GM12891 (cell line): ENCODE results near the gene BUD13.
"Not testable (repeated sequence)": the region's sequence is repeated elsewhere in the genome, so short reads cannot be mapped to it uniquely, and the experiment has no call there.

Source experiments
- DNase-seq: peaks from one replicate; pipeline ENCODE4 v3.0.0; 2011; ENCODE audit warnings: low spot score; ENCODE audit not compliant: insufficient read length
- FAIRE-seq: peaks from 2 replicates; lab custom pipeline; 2011; peaks lifted over from hg19 to GRCh38; lab: Jason Lieb, UNC
- PAX5 ChIP-seq: IDR thresholded peaks from 2 replicates; pipeline ENCODE4 v1.6.1; 2011; ENCODE audit warnings: low read length, moderate library complexity, mild to moderate bottlenecking; ENCODE audit not compliant: insufficient read depth, severe bottlenecking
- POLR2A ChIP-seq: IDR thresholded peaks from 2 replicates; pipeline ENCODE4 v1.6.1; 2011; ENCODE audit warnings: low read depth, low read length, control low read depth
- POLR2AphosphoS5 ChIP-seq: IDR thresholded peaks from 2 replicates; pipeline ENCODE4 v1.6.1; 2011; ENCODE audit warnings: low read depth, low read length, control low read depth
- POU2F2 ChIP-seq: IDR thresholded peaks from 2 replicates; pipeline ENCODE4 v1.6.1; 2011; ENCODE audit warnings: low read depth, mild to moderate bottlenecking, control low read depth, low read length, moderate library complexity
- SPI1 ChIP-seq: IDR thresholded peaks from 2 replicates; pipeline ENCODE4 v1.6.1; 2011; ENCODE audit warnings: low read depth, low read length, control low read depth
- TAF1 ChIP-seq: IDR thresholded peaks from 2 replicates; pipeline ENCODE4 v1.6.1; 2011; ENCODE audit warnings: low read depth, low read length, control low read depth

BUD13 gene

DNA sequence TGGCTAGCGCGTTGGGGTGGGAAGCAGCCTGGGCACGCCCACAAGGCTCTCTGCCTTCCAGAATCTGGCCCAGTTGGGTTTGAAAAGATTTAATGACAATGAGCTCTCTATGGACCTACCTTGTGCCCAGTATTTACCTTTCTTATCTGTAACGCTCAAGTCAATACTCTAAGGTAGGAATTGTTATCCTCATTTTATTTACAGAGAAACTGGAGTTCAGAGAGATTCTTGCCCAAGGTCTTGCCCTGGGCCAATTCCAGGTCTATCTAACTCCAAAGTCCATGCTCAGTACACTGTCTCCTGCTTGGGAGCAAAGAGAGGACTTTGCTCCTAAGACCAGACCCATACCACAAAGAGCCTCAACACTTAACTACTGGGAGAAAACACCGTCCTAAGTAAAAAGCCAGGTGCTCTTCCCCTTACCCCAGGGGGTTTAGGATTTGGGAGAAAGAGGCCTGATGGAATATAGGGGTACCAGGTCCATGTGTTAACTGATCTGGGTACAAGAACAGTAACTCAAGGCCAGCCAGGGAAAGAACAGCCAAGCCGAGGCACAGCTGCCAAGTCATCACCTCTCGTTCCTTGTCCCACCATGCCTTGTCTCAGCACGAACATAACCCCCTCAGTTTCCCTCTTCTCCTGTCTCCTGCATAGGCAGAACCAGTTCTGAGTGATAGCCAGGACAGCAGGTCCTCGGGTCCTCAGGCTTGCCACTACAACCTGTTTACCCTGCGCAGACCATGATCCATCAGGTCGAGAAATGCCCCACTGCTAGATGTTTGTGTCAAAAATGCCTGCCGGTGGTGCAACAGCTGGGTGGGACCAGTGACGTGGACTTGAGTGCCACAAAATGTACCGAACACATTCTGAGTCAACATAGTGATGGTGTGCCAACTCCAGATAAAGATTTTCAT lies 35.7 kb upstream of the BUD13 start:
- FAIRE-seq = no peak
- TF ChIP-seq SPI1 = no peak
- TF ChIP-seq POLR2AphosphoS5 = no peak
- TF ChIP-seq POU2F2 = no peak
- no peak for TF ChIP-seq TAF1
- TF ChIP-seq POLR2A = no peak
- TF ChIP-seq PAX5 = no peak
- no peak for DNase-seq

DNA sequence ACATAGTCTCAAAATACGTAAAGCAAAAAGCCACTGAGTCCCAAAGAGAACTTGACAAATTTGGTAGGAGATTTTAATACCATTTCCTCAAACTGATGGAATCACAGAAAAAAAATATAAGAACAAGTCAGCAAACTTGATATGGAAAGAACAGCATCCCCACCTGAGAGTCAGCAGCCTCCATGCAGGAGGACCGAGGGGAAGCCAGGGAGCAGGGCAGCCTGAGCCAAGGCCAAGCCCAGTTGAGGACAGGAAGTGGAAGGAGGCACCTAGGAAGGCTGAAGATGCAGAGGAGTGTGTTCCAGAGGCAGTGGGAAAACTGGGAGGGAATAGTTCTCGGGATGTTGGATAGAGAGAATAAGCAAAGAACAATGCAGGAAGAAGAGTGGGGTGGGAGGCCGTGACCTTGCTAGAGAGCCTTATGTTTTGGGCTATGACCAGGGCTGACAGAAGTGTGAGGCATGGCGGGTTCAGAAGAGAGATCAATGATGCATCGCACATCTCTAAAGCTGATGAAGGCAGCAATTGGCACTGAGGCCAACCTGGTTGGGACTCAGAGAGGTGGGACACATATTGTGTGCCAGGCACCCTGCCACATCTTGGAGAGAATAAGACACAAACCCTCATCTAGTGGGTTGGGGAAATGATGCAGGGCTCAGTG lies 34.9 kb upstream of the BUD13 start:
- DNase-seq (no peak), FAIRE-seq (no peak)
- no peak for TF ChIP-seq POLR2AphosphoS5
- TF ChIP-seq POLR2A = no peak
- TF ChIP-seq SPI1 = no peak
- TF ChIP-seq TAF1 = no peak
- no peak for TF ChIP-seq POU2F2
- TF ChIP-seq PAX5 = no peak

DNA sequence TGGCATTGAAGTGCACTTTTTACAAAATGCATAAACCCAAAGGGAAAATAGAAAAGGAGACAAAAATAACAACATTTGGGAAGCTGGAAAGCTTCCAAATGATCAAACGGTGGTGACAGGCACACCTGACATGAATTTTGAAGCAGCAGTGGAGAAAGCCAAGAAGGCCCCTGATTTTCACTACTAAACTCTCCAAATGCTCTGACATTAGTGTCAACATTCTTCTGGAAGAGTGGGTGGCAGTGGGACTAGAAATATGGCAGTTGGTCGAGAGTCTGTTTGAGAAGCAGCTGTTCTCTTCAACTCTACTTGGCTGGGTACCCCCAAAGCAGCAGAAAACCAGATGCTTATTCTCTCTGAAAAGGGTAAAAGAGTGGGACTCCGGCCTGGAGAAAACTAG lies 31.2 kb upstream of the BUD13 start:
- no peak for FAIRE-seq
- no peak for DNase-seq
- TF ChIP-seq POLR2A (no peak), POLR2AphosphoS5 (no peak), SPI1 (no peak), PAX5 (no peak), TAF1 (no peak), POU2F2 (no peak)

DNA sequence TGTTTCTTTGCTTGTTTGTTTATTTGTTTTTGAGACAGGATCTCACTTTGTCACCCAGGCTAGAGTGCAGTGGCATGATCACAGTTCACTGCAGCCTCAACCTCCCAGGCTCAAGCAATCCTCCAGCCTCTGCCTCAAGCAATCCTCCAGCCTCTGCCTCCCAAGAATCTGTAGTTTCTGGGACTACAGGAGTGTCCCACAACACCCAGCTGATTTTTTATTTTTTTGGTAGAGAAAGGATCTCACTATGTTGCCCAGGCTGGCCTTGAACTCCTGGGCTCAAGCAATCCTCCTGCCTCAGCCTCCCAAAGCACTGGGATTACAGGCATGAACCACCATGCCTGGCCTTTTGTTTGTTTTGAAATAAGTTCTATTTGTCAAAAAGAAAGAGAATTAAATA lies 28.9 kb upstream of the BUD13 start:
- not testable (repeated sequence) for DNase-seq, FAIRE-seq

GRCh38 chr11:116800610-116801009 lies 27.8 kb upstream of the BUD13 start:
- FAIRE-seq (no peak), DNase-seq (no peak)
- no peak for TF ChIP-seq SPI1
- TF ChIP-seq PAX5 = no peak
- TF ChIP-seq POLR2A = no peak
- TF ChIP-seq POLR2AphosphoS5 = no peak
- no peak for TF ChIP-seq POU2F2
- TF ChIP-seq TAF1 = no peak

DNA sequence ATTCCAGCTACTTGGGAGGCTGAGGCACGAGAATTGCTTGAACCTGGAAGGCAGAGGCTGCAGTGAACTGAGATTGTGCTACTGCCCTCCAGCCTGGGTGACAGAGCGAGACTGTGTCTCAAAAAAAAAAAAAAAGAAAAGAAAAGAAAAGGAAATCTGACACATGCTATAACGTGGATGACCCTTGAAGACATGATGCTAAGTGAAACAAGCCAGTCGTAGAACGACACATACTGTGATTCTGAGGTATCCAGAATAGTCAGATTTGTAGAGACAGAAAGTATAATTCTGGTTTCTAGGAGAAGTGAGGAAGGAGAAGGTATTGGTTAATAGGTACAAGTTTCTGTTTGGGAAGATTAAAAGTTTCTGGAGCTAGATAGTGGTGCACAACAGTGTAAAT lies 25.6 kb upstream of the BUD13 start:
- FAIRE-seq (no peak), DNase-seq (no peak)
- TF ChIP-seq TAF1 (no peak), PAX5 (no peak), POU2F2 (no peak), POLR2AphosphoS5 (no peak), POLR2A (no peak), SPI1 (no peak)

DNA sequence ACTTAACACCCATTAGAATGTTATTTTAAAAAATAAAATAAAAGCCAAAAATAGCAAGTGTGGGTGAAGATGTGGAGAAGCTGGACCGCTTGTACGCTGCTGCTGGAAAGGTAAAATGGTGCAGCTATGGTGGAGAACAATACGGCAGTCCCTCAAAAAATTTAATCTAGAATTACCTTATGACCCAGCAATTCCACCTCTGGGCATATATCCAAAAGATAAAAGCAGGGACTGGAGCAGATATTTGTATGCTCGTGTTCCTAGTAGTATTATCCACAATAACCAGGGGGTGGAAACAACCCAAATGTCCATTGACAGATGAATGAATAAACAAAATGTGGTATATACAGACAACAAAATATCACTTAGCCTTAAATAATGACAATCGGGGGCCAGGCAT lies 25.0 kb upstream of the BUD13 start:
- no peak for FAIRE-seq
- TF ChIP-seq POU2F2 (no peak), POLR2AphosphoS5 (no peak), PAX5 (no peak), SPI1 (no peak), POLR2A (no peak), TAF1 (no peak)

GRCh38 chr11:116796548-116796947 lies 23.8 kb upstream of the BUD13 start:
- no peak for TF ChIP-seq PAX5
- TF ChIP-seq POU2F2 = no peak
- no peak for TF ChIP-seq SPI1
- TF ChIP-seq TAF1 = no peak
- no peak for TF ChIP-seq POLR2AphosphoS5
- no peak for TF ChIP-seq POLR2A
- DNase-seq = no peak
- no peak for FAIRE-seq

More for the DNA sequence above, 25.0 kb upstream of the BUD13 start:
- DNase-seq = no peak

- FAIRE-seq (no peak), DNase-seq (no peak)
- TF ChIP-seq PAX5 (no peak), SPI1 (no peak), TAF1 (no peak), POLR2A (no peak), POLR2AphosphoS5 (no peak), POU2F2 (no peak)
Measured at GRCh38 chr11:116794851-116795250, 22.1 kb upstream of the BUD13 start.

- no peak for TF ChIP-seq PAX5
- TF ChIP-seq SPI1 = no peak
- no peak for TF ChIP-seq TAF1
- DNase-seq (no peak), FAIRE-seq (no peak)
Measured at GRCh38 chr11:116793772-116794097, 20.9 kb upstream of the BUD13 start.
